HG03442 (cell line): ENCODE data around the gene FLT1.

ENCODE experiments used
- ATAC-seq: cut with Tn5 transposase; IDR thresholded peaks from one replicate; pipeline ENCODE4 v1.9.1; 2021; ENCODE audit warnings: mild to moderate bottlenecking, moderate library complexity; ENCODE audit not compliant: unreplicated experiment

Gene FLT1

GRCh38 chr13:28490061-28490460, 4.9 kb downstream of the FLT1 start:
- ATAC-seq, result no peak

GRCh38 chr13:28489524-28489931, 5.4 kb downstream of the FLT1 start:
- no peak for ATAC-seq

- ATAC-seq, result no peak
Observed at GRCh38 chr13:28488376-28489005, 6.4 kb downstream of the FLT1 start.

GRCh38 chr13:28485996-28486543, 8.9 kb downstream of the FLT1 start:
- no peak for ATAC-seq

GRCh38 chr13:28485551-28485950, 9.4 kb downstream of the FLT1 start:
- no peak for ATAC-seq

GRCh38 chr13:28485097-28485496, 9.8 kb downstream of the FLT1 start:
- ATAC-seq, result no peak

- ATAC-seq, result no peak
Observed at GRCh38 chr13:28483313-28483931, 11.5 kb downstream of the FLT1 start.

- ATAC-seq, result no peak
Observed at GRCh38 chr13:28479005-28479404, 15.9 kb downstream of the FLT1 start.

GRCh38 chr13:28478127-28478526, 16.8 kb downstream of the FLT1 start:
- no peak for ATAC-seq

- ATAC-seq, result no peak
Observed at GRCh38 chr13:28477709-28477973, 17.3 kb downstream of the FLT1 start.

- ATAC-seq, result no peak
Observed at GRCh38 chr13:28476919-28477708, 17.8 kb downstream of the FLT1 start.

GRCh38 chr13:28475916-28476725, 18.8 kb downstream of the FLT1 start:
- ATAC-seq, result no peak

GRCh38 chr13:28474491-28475134, 20.3 kb downstream of the FLT1 start:
- ATAC-seq, result no peak

- ATAC-seq, result no peak
Observed at GRCh38 chr13:28473044-28473443, 21.9 kb downstream of the FLT1 start.

- no peak for ATAC-seq
Observed at GRCh38 chr13:28471421-28471820, 23.5 kb downstream of the FLT1 start.

- ATAC-seq, result no peak
Observed at GRCh38 chr13:28470296-28470695, 24.6 kb downstream of the FLT1 start.

- no peak for ATAC-seq
Observed at GRCh38 chr13:28469316-28469715, 25.6 kb downstream of the FLT1 start.

- ATAC-seq, result no peak
Observed at GRCh38 chr13:28468023-28468915, 26.7 kb downstream of the FLT1 start.

- ATAC-seq, result no peak
Observed at GRCh38 chr13:28467034-28467433, 27.9 kb downstream of the FLT1 start.

- ATAC-seq, result no peak
Observed at GRCh38 chr13:28466151-28466550, 28.8 kb downstream of the FLT1 start.
